HG02870 (cell line): ENCODE data around the gene KAT6B.
"Not testable (repeated sequence)": the region's sequence is repeated elsewhere in the genome, so short reads cannot be mapped to it uniquely, and the experiment has no call there.

Experiments used
- ATAC-seq: cut with Tn5 transposase; IDR thresholded peaks from one replicate; pipeline ENCODE4 v1.9.1; 2021; ENCODE audit warnings: mild to moderate bottlenecking, moderate library complexity; ENCODE audit not compliant: unreplicated experiment

KAT6B gene

DNA sequence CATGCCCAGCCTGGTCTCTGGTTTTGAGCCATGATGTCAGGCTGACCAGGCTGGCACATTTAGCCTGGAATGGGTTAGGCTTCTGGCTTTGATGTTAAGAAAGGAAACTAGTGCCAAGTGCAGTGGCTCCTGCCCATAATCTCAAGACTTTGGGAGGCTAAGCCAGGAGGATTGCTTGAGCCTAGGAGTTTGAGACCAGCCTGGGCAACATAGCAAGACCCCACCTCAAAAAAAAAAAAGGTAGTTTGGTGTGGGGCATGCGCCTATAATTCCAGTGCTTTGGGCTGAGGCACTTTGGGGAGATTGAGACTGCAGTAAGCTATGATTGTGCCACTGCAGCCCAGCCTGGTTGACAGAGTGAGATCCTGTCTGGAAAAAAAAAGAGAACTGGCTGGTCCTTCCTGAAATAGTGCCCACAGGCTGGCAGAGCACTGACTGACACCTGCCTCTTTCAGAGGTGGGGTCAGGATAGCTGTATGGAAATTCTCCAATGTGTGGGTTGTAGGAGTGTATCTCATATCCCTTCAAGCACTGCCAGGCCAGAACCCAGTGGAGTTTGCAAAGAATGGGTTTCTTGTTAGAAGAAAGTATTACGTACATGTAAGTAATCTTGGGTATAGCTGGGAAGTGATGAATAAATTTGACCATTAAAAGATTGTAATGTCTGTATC lies 61.3 kb downstream of the KAT6B start:
- ATAC-seq, result no peak

DNA sequence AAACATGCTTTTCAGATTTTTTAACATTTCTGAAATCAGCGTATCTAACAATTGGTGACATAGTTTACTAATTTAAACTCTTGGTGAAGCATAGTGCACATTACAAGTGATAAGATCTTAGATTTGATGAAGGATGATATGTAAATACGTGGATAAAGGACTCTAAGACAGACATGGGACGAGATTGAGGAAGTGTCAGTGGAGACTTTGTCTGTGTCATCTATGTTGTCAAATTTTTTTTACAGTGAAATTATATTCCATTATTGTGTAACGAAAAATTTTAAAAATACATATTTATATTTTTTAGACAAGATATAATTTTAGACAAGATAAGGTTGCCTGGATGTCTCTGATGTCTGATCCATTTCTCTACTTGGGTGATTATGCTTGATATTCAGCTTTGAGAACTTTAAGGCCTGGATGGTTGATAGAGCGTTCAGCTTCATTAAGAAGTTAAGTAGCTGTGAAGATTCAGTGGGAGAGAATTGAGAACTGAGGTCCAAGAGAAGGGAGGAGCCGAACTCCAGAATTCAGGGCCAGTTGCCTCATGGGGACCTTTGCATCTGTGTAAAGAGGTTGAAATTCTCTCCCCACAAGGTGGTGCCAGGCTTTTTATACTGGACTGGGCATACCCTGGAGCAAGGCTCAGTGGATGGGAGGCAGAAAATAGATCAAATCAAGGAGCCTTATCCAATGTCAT lies 62.7 kb downstream of the KAT6B start:
- ATAC-seq, result no peak

DNA sequence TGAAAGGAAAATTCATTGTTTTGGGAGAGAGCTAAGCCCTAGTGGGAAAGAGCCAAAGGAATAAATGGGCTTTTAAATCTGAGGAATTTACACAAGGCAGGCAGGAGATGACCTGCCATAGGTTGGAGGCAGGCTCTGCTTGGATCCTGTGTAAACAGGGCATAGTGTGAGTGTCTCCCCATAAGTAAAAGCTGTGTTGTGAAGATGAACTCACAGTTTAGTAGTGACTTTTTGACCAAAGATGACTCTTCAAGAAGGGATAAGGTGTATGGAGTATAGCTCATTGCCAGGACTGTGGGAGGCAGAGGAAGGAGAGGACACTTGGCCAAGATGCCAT lies 63.2 kb downstream of the KAT6B start:
- no peak for ATAC-seq

DNA sequence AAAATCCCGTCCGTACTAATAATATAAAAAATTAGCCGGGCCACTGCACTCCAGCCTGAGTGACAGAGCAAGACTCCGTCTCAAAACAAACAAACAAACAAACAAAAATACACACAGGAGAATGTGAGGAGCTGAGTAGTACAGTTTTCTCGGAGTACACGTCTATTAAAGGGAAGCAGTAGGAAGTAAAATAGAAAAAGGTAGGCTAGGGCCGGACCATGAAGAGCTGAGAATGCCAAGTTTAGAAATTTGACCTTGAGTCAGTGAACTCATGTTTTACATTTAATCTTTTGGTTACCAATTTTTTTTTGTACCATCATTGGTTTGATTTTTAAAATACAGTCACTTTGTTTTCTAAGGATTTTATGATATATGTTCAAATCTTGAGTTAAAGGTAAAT lies 64.1 kb downstream of the KAT6B start:
- ATAC-seq, result no peak

DNA sequence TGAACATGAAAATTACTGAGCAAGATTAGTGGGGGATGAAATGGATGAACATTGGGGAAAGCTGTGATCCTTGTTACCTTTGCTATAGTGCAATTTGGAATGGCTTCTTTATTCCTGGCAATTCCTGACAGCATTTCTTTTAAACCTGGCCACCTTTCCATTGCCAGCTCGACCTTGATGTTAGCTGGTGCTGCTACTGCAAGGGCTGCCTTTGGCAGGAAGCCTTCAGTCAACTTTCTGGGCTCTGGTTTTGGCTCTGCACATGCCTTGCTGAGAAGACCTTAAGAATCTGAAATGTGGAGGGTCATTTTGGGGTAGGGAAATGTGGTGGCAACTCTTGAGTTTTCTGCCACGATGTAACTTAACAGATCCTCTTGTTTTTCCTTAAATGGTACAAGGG lies 64.7 kb downstream of the KAT6B start:
- no peak for ATAC-seq

DNA sequence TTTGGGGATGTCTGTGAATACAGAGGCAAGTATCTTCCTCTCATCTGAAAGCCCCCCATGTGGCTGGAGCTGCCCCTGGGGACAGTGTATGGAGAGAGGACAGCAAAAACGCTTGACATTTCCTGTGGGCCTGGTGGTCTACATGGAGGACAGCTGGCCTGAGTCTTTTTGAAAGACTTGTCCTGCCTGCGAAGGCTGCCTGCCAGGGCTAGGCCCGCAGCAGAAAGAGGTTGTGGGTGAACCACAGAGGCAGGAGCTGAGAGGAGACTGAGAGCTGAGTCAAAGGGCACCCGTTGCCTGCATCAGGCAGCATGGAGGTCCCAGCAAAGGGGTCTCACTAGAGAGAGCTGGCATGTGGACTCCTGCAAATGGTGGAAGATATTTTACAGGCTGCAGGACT lies 66.4 kb downstream of the KAT6B start:
- no peak for ATAC-seq

DNA sequence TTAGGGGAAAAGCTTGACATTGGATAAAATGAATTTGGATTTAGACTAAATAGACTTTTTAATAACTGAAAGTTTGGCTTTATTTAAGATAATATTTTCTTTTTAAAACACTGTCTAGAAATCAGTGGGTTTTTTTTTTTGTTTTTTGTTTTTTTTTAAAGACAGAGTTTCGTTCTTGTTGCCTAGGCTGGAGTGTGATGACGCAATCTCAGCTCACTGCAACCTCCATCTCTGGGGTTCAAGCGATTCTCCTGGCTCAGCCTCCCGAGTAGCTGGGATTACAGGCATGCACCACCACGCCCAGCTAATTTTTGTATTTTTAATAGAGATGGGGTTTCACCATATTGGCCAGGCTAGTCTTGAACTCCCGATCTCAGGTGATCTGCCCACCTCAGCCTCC lies 66.9 kb downstream of the KAT6B start:
- not testable (repeated sequence) for ATAC-seq

DNA sequence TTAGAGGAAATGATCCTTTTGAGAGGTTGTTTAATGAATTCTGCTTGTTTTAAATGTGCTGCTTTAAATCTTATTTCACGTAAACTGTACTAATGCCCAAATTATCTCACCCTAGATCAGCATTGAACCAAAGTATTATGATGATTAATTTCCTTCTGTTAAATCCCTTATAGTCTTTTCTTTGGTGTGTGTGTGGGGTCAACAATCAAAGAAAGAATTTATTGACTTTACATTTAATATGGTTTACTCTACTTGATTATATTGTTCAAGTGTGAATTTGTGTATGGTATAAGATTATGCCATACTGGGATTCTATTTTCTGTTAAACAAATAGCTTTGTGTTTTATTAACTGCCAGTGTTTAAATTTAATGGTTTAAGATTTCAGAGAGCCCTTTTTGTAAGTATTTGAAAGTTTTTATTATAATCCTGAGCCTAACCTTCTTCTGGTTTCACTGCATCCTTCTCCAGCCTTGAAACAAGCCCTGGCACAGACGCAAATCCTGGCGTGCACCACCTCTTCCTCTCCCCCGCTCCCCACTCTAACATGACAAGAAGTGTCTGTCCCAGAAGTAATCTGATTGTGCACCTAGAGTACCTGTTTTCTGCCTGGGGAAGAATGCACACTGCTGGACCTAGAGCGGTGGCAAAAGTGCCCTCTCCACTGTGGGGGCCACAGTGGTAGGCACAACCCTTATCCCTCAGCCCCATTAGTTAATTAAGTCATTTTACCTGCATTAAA lies 70.6 kb downstream of the KAT6B start:
- no peak for ATAC-seq

DNA sequence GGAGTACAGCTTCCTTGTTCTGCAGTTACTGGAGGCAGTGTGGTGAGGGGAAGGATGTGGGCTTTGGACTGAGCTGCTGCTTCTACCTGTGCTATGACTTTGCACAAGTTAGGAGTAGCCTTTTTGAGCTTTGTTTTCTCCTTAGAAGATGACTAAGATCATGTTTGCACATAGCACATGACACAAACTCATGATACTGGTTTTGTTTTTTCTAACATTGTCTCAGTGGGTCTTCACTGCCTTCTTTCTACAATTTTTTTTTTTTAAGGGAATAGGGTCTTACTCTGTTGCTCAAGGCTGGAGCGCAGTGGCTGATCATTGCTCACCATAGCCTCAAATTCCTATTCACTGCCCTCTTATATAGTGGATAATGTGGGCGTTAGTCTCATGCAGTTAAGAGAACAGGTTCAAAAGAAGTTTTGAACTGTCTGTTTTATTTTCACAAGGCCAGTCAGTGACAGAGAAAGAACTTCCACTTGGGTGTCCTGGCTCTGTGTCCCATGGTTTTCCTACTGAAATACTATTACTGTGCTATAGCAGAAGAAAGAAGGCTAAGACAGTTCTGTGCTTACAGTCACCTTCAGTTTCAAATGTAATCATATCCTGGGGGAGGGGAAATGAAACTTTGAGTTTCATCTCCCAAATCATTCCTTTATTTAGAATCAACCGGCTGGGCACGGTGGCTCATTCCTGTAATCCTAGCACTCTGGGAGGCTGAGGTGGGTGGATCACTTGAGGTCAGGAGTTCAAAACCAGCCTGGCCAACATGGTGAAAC lies 72.0 kb downstream of the KAT6B start:
- peak; percentile 75 for ATAC-seq

DNA sequence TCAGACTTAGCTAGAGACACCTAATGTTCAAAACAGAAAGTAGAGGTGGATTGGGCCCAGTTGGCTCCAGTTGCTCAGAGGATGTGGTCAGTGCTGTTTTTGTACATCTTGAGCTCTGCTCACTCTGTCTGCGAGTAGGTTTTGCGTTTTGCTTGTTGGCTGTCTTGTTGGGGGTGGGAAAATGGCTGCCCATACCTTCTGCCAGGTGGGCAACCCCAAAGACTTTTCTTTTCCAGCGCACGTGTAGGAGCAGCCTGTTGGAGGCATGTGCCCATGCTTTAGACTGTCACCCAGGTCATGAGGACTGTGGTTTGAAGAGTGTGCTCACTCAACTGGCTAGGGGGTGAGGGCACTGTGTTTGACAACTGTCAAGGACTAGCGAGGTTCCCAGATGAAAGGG lies 73.9 kb downstream of the KAT6B start:
- peak; percentile 42 for ATAC-seq

DNA sequence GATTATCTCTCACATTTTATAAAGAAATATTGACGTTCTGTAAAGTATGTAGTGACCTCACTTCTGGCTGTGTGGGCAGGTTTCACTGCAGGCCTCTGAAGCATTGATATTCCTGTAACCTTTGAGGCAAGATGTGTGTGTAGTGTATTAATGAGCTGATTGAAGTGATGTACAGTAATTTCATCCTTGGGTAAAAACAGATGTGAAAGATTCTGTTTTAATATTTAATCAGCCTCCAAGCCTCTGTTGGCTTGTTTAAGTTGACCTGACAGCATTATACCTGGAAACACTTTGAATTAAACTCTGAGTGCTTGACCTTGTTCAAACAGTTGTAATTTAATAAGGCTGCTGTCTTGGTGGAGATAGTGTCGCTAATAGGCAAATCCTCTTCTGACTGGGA lies 74.9 kb downstream of the KAT6B start:
- ATAC-seq, result no peak

DNA sequence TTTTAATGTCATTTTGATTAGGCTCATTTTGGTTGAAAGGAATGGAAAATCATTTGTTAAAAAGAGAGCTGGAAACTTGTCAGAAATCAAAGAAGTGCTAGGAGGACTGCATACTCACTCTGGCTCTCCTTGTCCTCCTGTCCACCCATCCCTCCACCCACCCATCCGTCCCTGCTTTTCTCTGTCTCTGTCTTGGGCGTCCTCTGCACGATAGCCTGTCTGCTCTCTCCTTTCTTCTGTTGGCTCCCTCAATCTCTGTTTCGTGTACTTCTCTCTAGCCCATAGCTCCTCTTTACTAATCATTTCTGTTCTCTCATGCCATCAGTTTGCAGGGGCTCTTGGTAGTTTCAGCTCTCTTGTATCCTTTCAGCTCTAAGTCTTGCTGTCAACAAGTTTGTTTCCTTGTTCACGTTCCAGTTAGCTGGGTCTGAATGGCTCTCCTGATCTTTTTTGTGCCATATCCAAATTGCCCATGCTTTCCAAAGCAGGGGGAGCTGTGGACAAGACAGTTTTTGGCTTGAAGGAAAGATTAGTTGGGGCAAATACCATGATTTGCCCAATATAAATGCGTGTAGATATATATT lies 75.6 kb downstream of the KAT6B start:
- no peak for ATAC-seq

DNA sequence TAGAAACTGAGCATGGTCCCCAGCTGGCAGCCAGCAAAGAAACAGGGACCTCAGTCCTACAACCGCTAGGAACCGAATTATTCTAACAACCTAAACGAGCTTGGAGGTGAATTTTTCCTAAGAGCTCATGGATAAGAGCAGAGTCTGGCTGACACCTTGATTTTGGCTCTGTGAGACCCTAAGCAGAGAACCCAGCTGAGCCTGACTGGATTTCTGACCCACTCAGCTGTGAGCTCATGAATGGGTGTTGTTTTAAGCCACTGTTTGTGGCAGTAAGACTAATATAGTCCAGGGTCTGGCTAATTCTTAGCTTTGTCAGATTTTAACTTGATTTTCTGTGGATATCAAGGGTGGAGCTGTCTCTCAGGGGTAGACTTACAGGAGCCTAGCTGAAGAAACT lies 77.1 kb downstream of the KAT6B start:
- no peak for ATAC-seq

DNA sequence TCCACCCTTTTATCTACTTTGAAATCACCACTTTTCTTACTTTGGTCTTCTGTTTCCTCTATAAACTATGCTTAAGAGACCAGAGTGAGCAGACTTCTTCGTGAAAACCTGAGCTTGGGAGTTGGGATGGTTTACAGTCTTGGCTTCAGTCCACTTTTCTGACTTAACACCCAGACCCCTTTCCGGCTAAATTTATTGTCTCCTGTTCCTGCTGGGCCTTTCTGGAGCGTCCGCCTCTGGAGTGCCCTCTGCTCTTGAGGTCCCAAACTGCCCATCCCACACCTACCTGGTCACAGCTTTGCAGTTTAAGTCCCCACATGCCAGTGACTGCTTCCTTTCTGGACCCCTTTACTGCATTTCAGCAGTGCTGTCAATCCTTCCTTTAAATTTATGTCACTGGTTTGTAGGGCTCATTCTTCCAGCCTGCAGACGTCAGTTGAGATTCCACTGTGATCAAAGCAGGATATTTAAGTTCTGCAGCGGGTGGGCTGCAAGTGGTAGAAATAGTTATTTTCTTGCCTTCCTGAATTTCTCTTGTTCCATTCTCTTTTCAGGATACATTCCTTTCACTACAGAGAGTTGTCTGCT lies 80.3 kb downstream of the KAT6B start:
- ATAC-seq, result no peak

DNA sequence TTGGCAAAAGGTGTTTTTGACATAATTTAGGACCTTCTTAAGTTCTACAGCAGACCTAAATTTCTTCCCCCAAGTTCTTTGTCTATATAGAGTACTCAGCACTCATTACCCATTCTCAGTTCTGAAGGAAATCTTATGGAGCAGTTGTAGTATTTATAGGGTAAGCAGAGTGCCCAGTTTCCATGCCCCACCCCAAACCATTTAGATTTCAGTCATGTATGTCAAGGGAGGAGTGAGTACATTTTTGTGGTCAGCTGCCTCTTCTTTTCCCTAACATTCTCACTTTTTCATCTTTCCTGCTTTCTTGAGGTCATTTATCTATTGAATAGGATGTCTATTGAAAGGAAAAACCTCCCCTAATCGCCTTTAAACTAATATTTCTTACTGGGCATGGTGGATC lies 83.3 kb downstream of the KAT6B start:
- no peak for ATAC-seq

DNA sequence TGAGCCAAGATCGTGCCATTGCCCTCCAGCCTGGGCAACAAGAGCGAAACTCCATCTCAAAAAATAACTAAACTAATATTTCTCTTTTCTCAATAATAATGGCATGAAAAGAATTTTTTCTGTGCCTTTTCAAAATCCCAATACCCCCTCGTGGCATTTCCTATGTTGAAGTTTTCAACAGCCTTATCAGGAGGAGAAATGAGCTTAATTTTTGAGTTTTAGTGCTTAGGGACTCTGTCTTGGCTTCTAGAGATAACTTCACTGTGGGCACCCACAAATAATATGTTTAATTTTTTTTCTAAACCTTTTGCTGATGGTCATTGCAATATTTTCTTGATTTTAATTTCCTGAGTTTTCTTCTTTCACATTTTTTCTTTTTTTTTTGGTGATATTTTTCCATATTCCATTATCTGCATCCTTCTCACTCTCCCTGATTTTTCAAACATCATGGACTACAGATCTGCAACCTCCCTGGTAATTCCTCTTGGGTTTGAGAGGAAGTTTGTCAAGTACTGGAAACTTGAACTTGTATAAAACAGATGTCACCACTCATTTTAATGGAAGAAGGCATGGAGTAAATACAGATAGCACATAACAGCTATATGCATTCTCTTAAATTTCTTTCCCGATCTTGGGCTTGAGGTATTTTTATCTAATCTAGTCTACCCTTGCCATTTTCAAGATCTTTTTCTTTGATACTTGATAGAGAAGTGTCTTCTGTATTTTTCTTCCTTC lies 84.0 kb downstream of the KAT6B start:
- ATAC-seq, result no peak

DNA sequence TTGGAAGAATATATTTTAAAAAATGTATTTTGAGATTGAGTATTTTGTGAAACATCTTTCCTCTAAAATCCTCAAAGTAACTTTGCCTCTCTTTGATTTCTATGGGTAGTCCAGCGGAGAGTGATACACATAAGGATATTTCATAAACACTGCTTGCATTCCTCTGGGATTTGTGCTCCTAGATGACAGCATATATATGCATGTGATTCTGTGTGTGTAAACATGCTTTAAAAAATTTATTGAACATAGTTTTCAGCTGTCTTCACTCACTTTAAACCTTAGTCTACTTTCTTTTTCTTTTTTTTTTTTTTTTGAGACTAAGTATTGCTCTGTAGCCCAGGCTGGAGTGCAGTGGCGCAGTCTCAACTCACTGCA lies 84.6 kb downstream of the KAT6B start:
- ATAC-seq, result no peak

DNA sequence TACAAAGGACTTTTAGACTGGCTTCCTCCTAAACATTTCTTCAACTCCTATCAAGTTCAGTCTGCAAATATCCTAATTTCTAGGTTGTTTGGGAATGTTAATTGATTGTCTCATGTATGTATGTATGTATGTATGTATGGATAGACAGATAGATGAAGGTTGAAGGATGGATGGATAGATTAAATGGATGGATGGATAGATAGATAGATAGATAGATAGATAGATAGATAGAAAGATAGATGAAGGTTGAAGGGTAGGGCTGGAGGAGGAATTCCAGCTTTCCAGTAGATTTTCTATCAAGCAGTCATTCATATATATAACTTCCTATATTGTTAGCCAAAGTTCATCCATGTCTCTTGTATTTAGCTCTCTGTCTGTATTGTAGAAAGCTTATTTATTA lies 85.8 kb downstream of the KAT6B start:
- no peak for ATAC-seq

DNA sequence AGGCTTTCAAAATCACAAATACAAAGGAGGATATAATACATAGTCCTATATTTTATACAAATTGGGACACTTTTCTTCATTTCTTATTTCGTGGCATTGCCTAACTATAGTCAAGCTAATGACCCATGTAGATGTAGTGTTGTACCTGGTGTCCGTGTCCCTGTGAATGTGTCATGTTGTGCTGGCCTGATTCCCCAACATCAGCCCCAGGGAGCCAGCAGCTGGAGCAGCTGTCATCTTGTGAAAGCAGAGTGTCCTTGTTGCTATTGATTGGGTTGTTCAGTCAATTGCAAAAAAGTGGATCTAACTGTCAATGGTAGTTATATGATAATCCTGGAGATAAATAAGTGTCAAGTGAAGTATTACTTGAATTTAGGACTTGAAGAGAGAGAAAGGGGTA lies 86.3 kb downstream of the KAT6B start:
- ATAC-seq, result no peak

DNA sequence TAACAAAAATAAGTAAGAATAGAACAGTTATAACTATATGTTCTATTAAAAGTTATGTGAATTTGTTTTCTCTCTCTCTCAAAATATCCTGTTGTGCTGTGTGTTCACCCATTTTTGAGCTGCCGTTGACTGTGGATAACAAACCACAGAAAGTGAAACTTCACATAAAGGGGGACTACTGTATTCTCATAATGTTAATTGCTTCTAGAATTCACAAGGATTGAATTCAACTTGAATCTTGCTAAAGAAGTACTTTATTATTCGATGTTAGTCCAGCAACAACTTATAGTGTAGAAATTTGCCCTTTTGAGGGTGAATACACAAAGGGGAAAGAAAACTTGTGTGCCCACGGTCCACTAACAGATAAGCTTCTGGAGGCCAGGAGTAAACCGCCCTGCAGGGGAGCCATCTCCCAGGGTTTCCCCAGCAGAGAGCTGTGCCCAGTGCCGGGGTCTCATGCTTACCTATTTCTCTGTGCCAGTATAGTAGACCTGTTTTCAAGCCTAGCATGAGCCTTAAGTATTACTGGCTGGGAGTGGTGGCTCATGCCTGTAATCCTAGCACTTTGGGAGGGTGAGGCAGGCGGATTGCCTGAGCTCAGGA lies 87.1 kb downstream of the KAT6B start:
- no peak for ATAC-seq
